ENCODE data around the gene MIPOL1. TPM values are rescaled to one million over a fixed set of nuclear protein-coding genes. Genes with fewer than 3 reads are reported as not detected.

MIPOL1 gene
- total and polyA plus RNA-seq, 4 donors = 0.51 to 6.6 (median 1.9) TPM

DNA sequence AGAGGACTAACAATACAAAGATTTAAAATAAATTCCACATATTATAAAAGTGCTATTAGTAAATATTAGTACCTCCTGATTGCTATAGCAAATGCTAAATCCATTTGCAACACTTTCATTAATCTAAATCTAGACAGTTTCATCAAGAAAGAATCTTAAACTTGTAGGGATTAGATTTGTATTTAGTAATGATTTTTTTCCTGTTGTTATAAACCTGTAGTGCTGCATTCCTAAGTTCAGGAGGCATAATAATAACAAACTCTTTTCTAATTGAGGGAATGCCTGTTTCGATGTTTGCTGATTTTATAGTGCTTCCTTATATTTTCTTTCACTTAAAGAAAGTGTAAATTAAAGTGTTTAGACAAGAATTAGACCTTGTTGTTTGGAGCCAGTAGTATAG lies 231.2 kb downstream of the MIPOL1 start (continued):
- TF ChIP-seq, protein P1, sequence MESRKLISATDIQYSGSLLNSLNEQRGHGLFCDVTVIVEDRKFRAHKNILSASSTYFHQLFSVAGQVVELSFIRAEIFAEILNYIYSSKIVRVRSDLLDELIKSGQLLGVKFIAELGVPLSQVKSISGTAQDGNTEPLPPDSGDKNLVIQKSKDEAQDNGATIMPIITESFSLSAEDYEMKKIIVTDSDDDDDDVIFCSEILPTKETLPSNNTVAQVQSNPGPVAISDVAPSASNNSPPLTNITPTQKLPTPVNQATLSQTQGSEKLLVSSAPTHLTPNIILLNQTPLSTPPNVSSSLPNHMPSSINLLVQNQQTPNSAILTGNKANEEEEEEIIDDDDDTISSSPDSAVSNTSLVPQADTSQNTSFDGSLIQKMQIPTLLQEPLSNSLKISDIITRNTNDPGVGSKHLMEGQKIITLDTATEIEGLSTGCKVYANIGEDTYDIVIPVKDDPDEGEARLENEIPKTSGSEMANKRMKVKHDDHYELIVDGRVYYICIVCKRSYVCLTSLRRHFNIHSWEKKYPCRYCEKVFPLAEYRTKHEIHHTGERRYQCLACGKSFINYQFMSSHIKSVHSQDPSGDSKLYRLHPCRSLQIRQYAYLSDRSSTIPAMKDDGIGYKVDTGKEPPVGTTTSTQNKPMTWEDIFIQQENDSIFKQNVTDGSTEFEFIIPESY (IDR thresholded peaks at IDR 0.05) = no peak
- TF ChIP-seq RAD21 (IDR thresholded peaks at IDR 0.05) (no peak), EGR1 (IDR thresholded peaks at IDR 0.05; ENCODE audit: low read depth in 2 of 2) (no peak), FOXA1 (IDR thresholded peaks at IDR 0.05) (no peak)

DNA sequence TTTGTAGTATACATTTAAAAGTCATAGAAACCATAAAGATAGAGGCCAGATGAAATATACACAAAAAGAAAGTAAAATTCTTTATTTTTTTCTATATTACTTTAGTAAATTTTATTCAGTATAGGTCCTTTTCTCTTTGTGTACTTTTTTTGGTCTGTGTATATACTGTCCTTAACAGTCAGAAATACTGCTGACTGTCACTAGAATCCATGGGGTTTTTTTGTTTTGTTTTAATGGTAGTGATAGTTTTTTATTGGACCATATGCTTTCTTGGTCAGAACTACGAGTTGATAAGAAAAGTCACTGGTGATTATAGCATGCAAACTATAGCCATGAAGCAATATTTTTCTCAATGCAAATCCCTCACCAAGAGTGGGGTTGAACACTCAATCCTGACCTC lies 231.9 kb downstream of the MIPOL1 start:
- 86% methylated on average over 1 of the region's 1 CpG for WGBS
- DNase-seq (ENCODE audit: low spot score) = no peak
- H3K27me3 ChIP-seq (ENCODE audit: control insufficient read depth in 4 of 4, insufficient read depth in 4 of 4, low read length in 3 of 4) = no peaks in the 10 kb centered on the region
- TF ChIP-seq, protein P2, sequence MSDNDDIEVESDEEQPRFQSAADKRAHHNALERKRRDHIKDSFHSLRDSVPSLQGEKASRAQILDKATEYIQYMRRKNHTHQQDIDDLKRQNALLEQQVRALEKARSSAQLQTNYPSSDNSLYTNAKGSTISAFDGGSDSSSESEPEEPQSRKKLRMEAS (IDR thresholded peaks at IDR 0.05) = no peak
- TF ChIP-seq FOXA2 (IDR thresholded peaks at IDR 0.05) = no peak
- TF ChIP-seq, protein P1 (IDR thresholded peaks at IDR 0.05) = no peak
- TF ChIP-seq, protein P3, sequence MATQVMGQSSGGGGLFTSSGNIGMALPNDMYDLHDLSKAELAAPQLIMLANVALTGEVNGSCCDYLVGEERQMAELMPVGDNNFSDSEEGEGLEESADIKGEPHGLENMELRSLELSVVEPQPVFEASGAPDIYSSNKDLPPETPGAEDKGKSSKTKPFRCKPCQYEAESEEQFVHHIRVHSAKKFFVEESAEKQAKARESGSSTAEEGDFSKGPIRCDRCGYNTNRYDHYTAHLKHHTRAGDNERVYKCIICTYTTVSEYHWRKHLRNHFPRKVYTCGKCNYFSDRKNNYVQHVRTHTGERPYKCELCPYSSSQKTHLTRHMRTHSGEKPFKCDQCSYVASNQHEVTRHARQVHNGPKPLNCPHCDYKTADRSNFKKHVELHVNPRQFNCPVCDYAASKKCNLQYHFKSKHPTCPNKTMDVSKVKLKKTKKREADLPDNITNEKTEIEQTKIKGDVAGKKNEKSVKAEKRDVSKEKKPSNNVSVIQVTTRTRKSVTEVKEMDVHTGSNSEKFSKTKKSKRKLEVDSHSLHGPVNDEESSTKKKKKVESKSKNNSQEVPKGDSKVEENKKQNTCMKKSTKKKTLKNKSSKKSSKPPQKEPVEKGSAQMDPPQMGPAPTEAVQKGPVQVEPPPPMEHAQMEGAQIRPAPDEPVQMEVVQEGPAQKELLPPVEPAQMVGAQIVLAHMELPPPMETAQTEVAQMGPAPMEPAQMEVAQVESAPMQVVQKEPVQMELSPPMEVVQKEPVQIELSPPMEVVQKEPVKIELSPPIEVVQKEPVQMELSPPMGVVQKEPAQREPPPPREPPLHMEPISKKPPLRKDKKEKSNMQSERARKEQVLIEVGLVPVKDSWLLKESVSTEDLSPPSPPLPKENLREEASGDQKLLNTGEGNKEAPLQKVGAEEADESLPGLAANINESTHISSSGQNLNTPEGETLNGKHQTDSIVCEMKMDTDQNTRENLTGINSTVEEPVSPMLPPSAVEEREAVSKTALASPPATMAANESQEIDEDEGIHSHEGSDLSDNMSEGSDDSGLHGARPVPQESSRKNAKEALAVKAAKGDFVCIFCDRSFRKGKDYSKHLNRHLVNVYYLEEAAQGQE (IDR thresholded peaks at IDR 0.05) = no peak
- TF ChIP-seq NR2F2 (IDR thresholded peaks at IDR 0.05) = no peak
- no peak for TF ChIP-seq RAD21 (IDR thresholded peaks at IDR 0.05)
- no peak for TF ChIP-seq CTCF (IDR thresholded peaks at IDR 0.05; ENCODE audit: low read depth, low read length, missing input control)
- no peak for TF ChIP-seq EGR1 (IDR thresholded peaks at IDR 0.05; ENCODE audit: low read depth in 2 of 2)
- TF ChIP-seq FOXA1 (IDR thresholded peaks at IDR 0.05) = no peak
- TF ChIP-seq JUND (IDR thresholded peaks at IDR 0.05) = no peak
- TF ChIP-seq HNF4A (conservative IDR thresholded peaks at IDR 0.05) = no peak
- TF ChIP-seq ATF3 (IDR thresholded peaks at IDR 0.05) = no peak
- TF ChIP-seq TAF1 (conservative IDR thresholded peaks at IDR 0.05) = no peak
- no peak for TF ChIP-seq YY1 (IDR thresholded peaks at IDR 0.05)
- TF ChIP-seq HNF4G (IDR thresholded peaks at IDR 0.05) = no peak
- TF ChIP-seq GABPA (IDR thresholded peaks at IDR 0.05 in 1 of 2, conservative IDR thresholded peaks at IDR 0.05 in 1 of 2) = no peak
- no peak for TF ChIP-seq SP1 (IDR thresholded peaks at IDR 0.05)
- no peak for TF ChIP-seq RXRA (IDR thresholded peaks at IDR 0.05)
- no peaks in the 10 kb centered on the region for H3K36me3 ChIP-seq (ENCODE audit: control insufficient read depth in 4 of 4, insufficient read depth in 3 of 4, low read depth in 1 of 4, low read length in 3 of 4)
- H3K27ac ChIP-seq (ENCODE audit: low read depth in 1 of 2, low read length in 2 of 2) = no peak overlapping the region
- no peak overlapping the region for H3K9ac ChIP-seq (ENCODE audit: low read depth in 1 of 2, low read length in 2 of 2)
- no peaks in the 10 kb centered on the region for H3K4me1 ChIP-seq (ENCODE audit: control insufficient read depth in 4 of 4, insufficient read depth in 4 of 4, low read length in 3 of 4)
- H3K4me3 ChIP-seq (ENCODE audit: low read depth in 1 of 3, low read length in 3 of 3) = no peak overlapping the region
- no peaks in the 10 kb centered on the region for H3K9me3 ChIP-seq (ENCODE audit: control insufficient read depth in 4 of 4, low read length in 3 of 4)
